Activated T-helper 2 cell treated with anti-CD3 and anti-CD28 coated beads, Interferon-gamma antibody, Interleukin-2, Interleukin-4, amounts not matched to agents 10 μg/mL and 5 μg/mL and 100 μg/mL, durations not matched to agents 14 hours and 24 hours and 36 hours (primary cell): Measurements from ENCODE around the gene DMTF1. TPM values are rescaled to one million over a fixed set of nuclear protein-coding genes. Genes with fewer than 3 reads are reported as not detected.

Experiments
- DNase-seq: peaks from one replicate; pipeline ENCODE4 v3.0.0; 2021; ENCODE audit warnings: low spot score
- H3K27ac Mint-ChIP-seq: one replicate; pipeline ENCODE4 v1.8.0; 2021; ENCODE audit warnings: mixed read lengths
- H3K27me3 Mint-ChIP-seq: one replicate; pipeline ENCODE4 v1.8.0; 2021; ENCODE audit warnings: low read depth, mixed read lengths
- H3K36me3 Mint-ChIP-seq: one replicate; pipeline ENCODE4 v1.8.0; 2021; ENCODE audit warnings: low read depth, mixed read lengths
- H3K4me1 Mint-ChIP-seq: one replicate; pipeline ENCODE4 v1.8.0; 2021; ENCODE audit warnings: low read depth, mixed read lengths
- H3K4me3 Mint-ChIP-seq: one replicate; pipeline ENCODE4 v1.8.0; 2021; ENCODE audit warnings: low read depth, mild to moderate bottlenecking, moderate library complexity, mixed read lengths
- H3K9me3 Mint-ChIP-seq: one replicate; pipeline ENCODE4 v1.8.0; 2021; ENCODE audit warnings: mixed read lengths
- intact Hi-C: fragments of 100-400 bp; cut with micrococcal nuclease; formaldehyde crosslinking; loops from one replicate; pipeline ENCODE4 v1.15.1; 2023
- total RNA-seq: library from RNA; stranded (reverse); gene quantifications from 2 replicates; pipeline ENCODE4 v1.2.3, GENCODE V29; 2022

DMTF1 gene
- total RNA-seq, 1 donor from 2014 or later, result 112 TPM

- peaks cover 25% of the 10 kb centered on the region for H3K9me3 Mint-ChIP-seq
- no peaks in the 10 kb centered on the region for H3K27me3 Mint-ChIP-seq
- peaks cover 70% of the 10 kb centered on the region for H3K36me3 Mint-ChIP-seq
- H3K4me3 Mint-ChIP-seq, result no peak overlapping the region
- intact Hi-C loops, result no loop called here
- H3K4me1 Mint-ChIP-seq, result peaks cover 42% of the 10 kb centered on the region
- H3K27ac Mint-ChIP-seq, result peak overlapping the region; percentile 20
- no peak for DNase-seq
These were observed 57.2 kb downstream of the DMTF1 start for GRCh38 chr7:87209295-87209924.

- Mint-ChIP-seq H3K27ac (no peak overlapping the region), H3K4me3 (no peak overlapping the region)
These were observed 58.3 kb downstream of the DMTF1 start for GRCh38 chr7:87210506-87210905.

GRCh38 chr7:87212498-87212897 lies 60.2 kb downstream of the DMTF1 start:
- no peaks in the 10 kb centered on the region for H3K27me3 Mint-ChIP-seq
- H3K9me3 Mint-ChIP-seq, result peaks cover 6% of the 10 kb centered on the region
- peaks cover 57% of the 10 kb centered on the region for H3K4me1 Mint-ChIP-seq
- H3K4me3 Mint-ChIP-seq, result peak overlapping the region; percentile 73
- peak overlapping the region; percentile 89 for H3K27ac Mint-ChIP-seq
- DNase-seq, result no peak
- intact Hi-C loops, result no loop called here
- peaks cover 49% of the 10 kb centered on the region for H3K36me3 Mint-ChIP-seq

More at GRCh38 chr7:87210506-87210905, 58.3 kb downstream of the DMTF1 start:
- DNase-seq, result no peak
- peaks cover 47% of the 10 kb centered on the region for H3K4me1 Mint-ChIP-seq
- H3K27me3 Mint-ChIP-seq, result no peaks in the 10 kb centered on the region
- intact Hi-C loops, result no loop called here
- peaks cover 63% of the 10 kb centered on the region for H3K36me3 Mint-ChIP-seq
- peaks cover 16% of the 10 kb centered on the region for H3K9me3 Mint-ChIP-seq

GRCh38 chr7:87213252-87213651 lies 61.0 kb downstream of the DMTF1 start:
- no peaks in the 10 kb centered on the region for H3K27me3 Mint-ChIP-seq
- peak overlapping the region; percentile 55 for H3K4me3 Mint-ChIP-seq
- intact Hi-C loops, result no loop called here
- peak overlapping the region; percentile 89 for H3K27ac Mint-ChIP-seq
- peaks cover 62% of the 10 kb centered on the region for H3K4me1 Mint-ChIP-seq
- DNase-seq, result no peak
- peaks cover 48% of the 10 kb centered on the region for H3K36me3 Mint-ChIP-seq
- peaks cover under 1% of the 10 kb centered on the region for H3K9me3 Mint-ChIP-seq

- H3K27me3 Mint-ChIP-seq, result no peaks in the 10 kb centered on the region
- peaks cover 48% of the 10 kb centered on the region for H3K36me3 Mint-ChIP-seq
- DNase-seq, result no peak
- intact Hi-C loops, result no loop called here
- no peaks in the 10 kb centered on the region for H3K9me3 Mint-ChIP-seq
- peaks cover 61% of the 10 kb centered on the region for H3K4me1 Mint-ChIP-seq
- H3K27ac Mint-ChIP-seq, result peak overlapping the region; percentile 74
- peak overlapping the region; percentile 55 for H3K4me3 Mint-ChIP-seq
These were observed 61.6 kb downstream of the DMTF1 start for GRCh38 chr7:87213811-87214210.

GRCh38 chr7:87215046-87215445 lies 62.8 kb downstream of the DMTF1 start:
- DNase-seq, result no peak
- H3K4me3 Mint-ChIP-seq, result no peak overlapping the region
- H3K9me3 Mint-ChIP-seq, result no peaks in the 10 kb centered on the region
- H3K27ac Mint-ChIP-seq, result no peak overlapping the region
- no peaks in the 10 kb centered on the region for H3K27me3 Mint-ChIP-seq
- intact Hi-C loops, result loop anchor here (5.0 kb wide), 1 partner anchor 412 kb away; the partner anchor contains the start of gene RUNDC3B
- H3K4me1 Mint-ChIP-seq, result peaks cover 56% of the 10 kb centered on the region
- H3K36me3 Mint-ChIP-seq, result peaks cover 41% of the 10 kb centered on the region

- Mint-ChIP-seq H3K4me3 (peak overlapping the region; percentile 99), H3K36me3 (peaks cover 33% of the 10 kb centered on the region), H3K27me3 (peaks cover 11% of the 10 kb centered on the region)
These were observed 64.7 kb downstream of the DMTF1 start for GRCh38 chr7:87216701-87217508.

GRCh38 chr7:87217983-87218653 lies 65.9 kb downstream of the DMTF1 start:
- intact Hi-C loops, result loop anchor here (2.0 to 5.0 kb wide), 3 partner anchors 15 to 409 kb away; partner anchors contain the start of gene RUNDC3B
- H3K4me1 Mint-ChIP-seq, result peaks cover 45% of the 10 kb centered on the region
- H3K9me3 Mint-ChIP-seq, result no peaks in the 10 kb centered on the region

More at GRCh38 chr7:87216701-87217508, 64.7 kb downstream of the DMTF1 start:
- intact Hi-C loops, result loop anchor here (2.0 to 5.0 kb wide), 3 partner anchors 14 to 410 kb away; partner anchors contain the start of gene RUNDC3B
- Mint-ChIP-seq H3K9me3 (no peaks in the 10 kb centered on the region), H3K4me1 (peaks cover 56% of the 10 kb centered on the region), H3K27ac (peak overlapping the region; percentile 97)
- peak; percentile 35 for DNase-seq

GRCh38 chr7:87218796-87219544 lies 66.7 kb downstream of the DMTF1 start:
- H3K4me3 Mint-ChIP-seq, result peak overlapping the region; percentile 99
- H3K27ac Mint-ChIP-seq, result peak overlapping the region; percentile 97
- peaks cover 26% of the 10 kb centered on the region for H3K36me3 Mint-ChIP-seq

More at GRCh38 chr7:87217983-87218653, 65.9 kb downstream of the DMTF1 start:
- Mint-ChIP-seq H3K4me3 (peak overlapping the region; percentile 99), H3K27ac (peak overlapping the region; percentile 97), H3K27me3 (peaks cover 11% of the 10 kb centered on the region), H3K36me3 (peaks cover 31% of the 10 kb centered on the region)
- no peak for DNase-seq

GRCh38 chr7:87219545-87220025 lies 67.3 kb downstream of the DMTF1 start, which contains the start of gene TMEM243:
TSS of gene TMEM243 (minus strand) at chr7:87219732. CDS start at chr7:87219503, 229 bp downstream.
- H3K27me3 Mint-ChIP-seq, result peaks cover 13% of the 10 kb centered on the region
- peaks cover 30% of the 10 kb centered on the region for H3K4me1 Mint-ChIP-seq
- intact Hi-C loops, result loop anchor here (1.0 to 5.0 kb wide), 6 partner anchors 17 to 657 kb away; partner anchors contain the start of genes CROT, DBF4, DMTF1 and ELAPOR2
- no peaks in the 10 kb centered on the region for H3K9me3 Mint-ChIP-seq
- H3K4me3 Mint-ChIP-seq, result peak within 1 kb of the TSS; percentile 99
- H3K27ac Mint-ChIP-seq, result peak within 1 kb of the TSS; percentile 97
- peak; percentile 80 for DNase-seq
- peaks cover 21% of the 10 kb centered on the region for H3K36me3 Mint-ChIP-seq

More at GRCh38 chr7:87218796-87219544, 66.7 kb downstream of the DMTF1 start:
- intact Hi-C loops, result loop anchor here (1.0 to 5.0 kb wide), 3 partner anchors 67 to 657 kb away; partner anchors contain the start of genes DBF4, DMTF1, RUNDC3B and SLC25A40
- Mint-ChIP-seq H3K27me3 (peaks cover 11% of the 10 kb centered on the region), H3K4me1 (peaks cover 36% of the 10 kb centered on the region), H3K9me3 (no peaks in the 10 kb centered on the region)
- DNase-seq, result peak; percentile 17

GRCh38 chr7:87220026-87220733 lies 67.9 kb downstream of the DMTF1 start:
- Mint-ChIP-seq H3K4me1 (peaks cover 29% of the 10 kb centered on the region), H3K4me3 (peak overlapping the region; percentile 99), H3K27ac (peak overlapping the region; percentile 97), H3K9me3 (no peaks in the 10 kb centered on the region), H3K27me3 (peaks cover 13% of the 10 kb centered on the region), H3K36me3 (peaks cover 18% of the 10 kb centered on the region)
- intact Hi-C loops, result loop anchor here (1.0 to 5.0 kb wide), 3 partner anchors 17 to 163 kb away; partner anchors contain the start of genes CROT and ELAPOR2
- DNase-seq, result peak; percentile 79
